HG02884 (cell line): ENCODE results near the gene EID3.
"Not testable (repeated sequence)": the region's sequence is repeated elsewhere in the genome, so short reads cannot be mapped to it uniquely, and the experiment has no call there.

Source experiments
- ATAC-seq: cut with Tn5 transposase; IDR thresholded peaks from one replicate; pipeline ENCODE4 v1.9.1; 2021; ENCODE audit warnings: mild to moderate bottlenecking, moderate library complexity; ENCODE audit not compliant: unreplicated experiment

EID3 gene

GRCh38 chr12:104310751-104311633, 7.5 kb downstream of the EID3 start:
- ATAC-seq = no peak

GRCh38 chr12:104312202-104312601, 8.7 kb downstream of the EID3 start:
- ATAC-seq = no peak

- no peak for ATAC-seq
Measured at GRCh38 chr12:104312654-104313053, 9.1 kb downstream of the EID3 start.

GRCh38 chr12:104313568-104314241, 10.2 kb downstream of the EID3 start:
- no peak for ATAC-seq

GRCh38 chr12:104314242-104314614, 10.7 kb downstream of the EID3 start:
- no peak for ATAC-seq

- no peak for ATAC-seq
Measured at GRCh38 chr12:104315326-104316224, 12.0 kb downstream of the EID3 start.

- no peak for ATAC-seq
Measured at GRCh38 chr12:104316936-104317335, 13.4 kb downstream of the EID3 start.

- no peak for ATAC-seq
Measured at GRCh38 chr12:104317538-104318210, 14.1 kb downstream of the EID3 start.

- ATAC-seq = no peak
Measured at GRCh38 chr12:104319028-104319427, 15.5 kb downstream of the EID3 start.

- no peak for ATAC-seq
Measured at GRCh38 chr12:104319918-104320626, 16.5 kb downstream of the EID3 start.

GRCh38 chr12:104320627-104321024, 17.1 kb downstream of the EID3 start:
- ATAC-seq = no peak

- no peak for ATAC-seq
Measured at GRCh38 chr12:104321949-104322348, 18.4 kb downstream of the EID3 start.

GRCh38 chr12:104322533-104322932, 19.0 kb downstream of the EID3 start:
- ATAC-seq = not testable (repeated sequence)

- no peak for ATAC-seq
Measured at GRCh38 chr12:104323899-104324298, 20.4 kb downstream of the EID3 start.

- not testable (repeated sequence) for ATAC-seq
Measured at GRCh38 chr12:104328278-104328677, 24.7 kb downstream of the EID3 start.

GRCh38 chr12:104328790-104329189, 25.3 kb downstream of the EID3 start:
- ATAC-seq = no peak

- no peak for ATAC-seq
Measured at GRCh38 chr12:104329707-104330532, 26.4 kb downstream of the EID3 start.

- ATAC-seq = no peak
Measured at GRCh38 chr12:104331376-104331775, 27.8 kb downstream of the EID3 start.

- not testable (repeated sequence) for ATAC-seq
Measured at GRCh38 chr12:104332273-104332672, 28.7 kb downstream of the EID3 start.
